ENCODE measurements around the gene RPL22. TPM values are rescaled to one million over a fixed set of nuclear protein-coding genes. Genes with fewer than 3 reads are reported as not detected.

Gene RPL22
- total RNA-seq, 6 experiments from 2014 or later = 233 to 341 (median 324) TPM

DNA sequence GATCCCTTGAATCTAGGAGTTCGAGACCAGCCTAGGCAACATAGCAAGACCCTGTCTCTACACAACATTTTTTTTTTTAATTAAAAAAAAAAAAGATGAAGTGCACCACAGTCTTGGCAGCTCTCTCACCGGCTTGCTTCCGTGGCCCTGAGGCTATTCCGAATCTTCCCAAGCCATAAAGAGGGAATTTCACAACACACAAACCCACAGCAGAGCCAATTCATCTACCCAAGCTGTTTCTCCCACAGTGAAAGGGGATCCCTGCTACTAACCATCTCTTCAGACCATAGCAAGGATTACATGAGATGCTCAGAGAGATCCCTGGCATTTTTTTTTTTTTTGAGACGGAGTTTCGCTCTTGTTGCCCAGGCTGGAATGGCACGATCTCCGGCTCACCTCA is 10.9 kb downstream of the RPL22 start:
- Mint-ChIP-seq H3K9me3 (no peaks in the 10 kb centered on the region), H3K36me3 (ENCODE audit: low read depth) (peaks cover 49% of the 10 kb centered on the region), H3K27ac (no peak overlapping the region), H3K4me1 (ENCODE audit: low read depth) (peaks cover 32% of the 10 kb centered on the region), H3K4me3 (no peak overlapping the region), H3K27me3 (ENCODE audit: insufficient read depth) (no peaks in the 10 kb centered on the region)
- TF ChIP-seq, protein P1, sequence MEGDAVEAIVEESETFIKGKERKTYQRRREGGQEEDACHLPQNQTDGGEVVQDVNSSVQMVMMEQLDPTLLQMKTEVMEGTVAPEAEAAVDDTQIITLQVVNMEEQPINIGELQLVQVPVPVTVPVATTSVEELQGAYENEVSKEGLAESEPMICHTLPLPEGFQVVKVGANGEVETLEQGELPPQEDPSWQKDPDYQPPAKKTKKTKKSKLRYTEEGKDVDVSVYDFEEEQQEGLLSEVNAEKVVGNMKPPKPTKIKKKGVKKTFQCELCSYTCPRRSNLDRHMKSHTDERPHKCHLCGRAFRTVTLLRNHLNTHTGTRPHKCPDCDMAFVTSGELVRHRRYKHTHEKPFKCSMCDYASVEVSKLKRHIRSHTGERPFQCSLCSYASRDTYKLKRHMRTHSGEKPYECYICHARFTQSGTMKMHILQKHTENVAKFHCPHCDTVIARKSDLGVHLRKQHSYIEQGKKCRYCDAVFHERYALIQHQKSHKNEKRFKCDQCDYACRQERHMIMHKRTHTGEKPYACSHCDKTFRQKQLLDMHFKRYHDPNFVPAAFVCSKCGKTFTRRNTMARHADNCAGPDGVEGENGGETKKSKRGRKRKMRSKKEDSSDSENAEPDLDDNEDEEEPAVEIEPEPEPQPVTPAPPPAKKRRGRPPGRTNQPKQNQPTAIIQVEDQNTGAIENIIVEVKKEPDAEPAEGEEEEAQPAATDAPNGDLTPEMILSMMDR (IDR thresholded peaks at IDR 0.05) = no peak
- no peak for DNase-seq

DNA sequence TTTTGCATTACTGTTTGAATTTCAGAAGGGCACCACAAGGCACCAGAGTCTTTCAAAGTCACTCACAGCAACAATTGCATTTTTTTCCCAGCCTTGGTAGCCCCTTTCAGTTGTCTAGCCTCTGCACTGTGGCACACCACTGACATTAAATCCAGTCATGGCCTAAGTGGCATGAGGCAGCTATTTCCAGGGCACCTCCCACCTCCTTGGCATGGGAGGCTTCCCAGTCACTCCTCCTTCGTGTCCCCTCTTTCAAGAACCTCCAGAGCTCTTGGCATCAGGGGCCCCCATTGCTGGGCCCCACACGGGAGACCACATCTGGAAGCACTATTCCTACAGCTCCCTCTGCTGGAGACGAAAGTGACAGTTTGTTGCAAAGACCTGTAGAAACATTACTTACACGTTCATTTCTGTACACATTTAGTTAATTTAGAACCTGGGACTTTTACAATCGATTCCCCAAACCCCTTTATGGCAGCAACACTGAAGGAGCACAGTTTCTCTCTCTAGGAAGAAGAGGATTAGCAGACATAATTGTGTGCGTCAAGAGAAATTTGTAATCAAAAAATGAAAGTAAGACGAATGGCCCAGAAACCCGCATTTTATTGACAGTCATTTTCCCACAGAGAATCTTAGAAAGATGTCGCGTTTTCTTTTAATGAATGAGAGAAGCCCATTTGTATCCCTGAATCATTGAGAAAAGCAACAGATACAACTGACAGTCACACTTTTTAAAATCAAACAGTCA is 13.6 kb downstream of the RPL22 start:
- Mint-ChIP-seq H3K27ac (peak overlapping the region; percentile 67), H3K4me3 (no peak overlapping the region; the same call in 1 of the 2 replicates), H3K9me3 (no peaks in the 10 kb centered on the region), H3K36me3 (ENCODE audit: low read depth) (peaks cover 44% of the 10 kb centered on the region), H3K27me3 (ENCODE audit: insufficient read depth) (peaks cover 8% of the 10 kb centered on the region), H3K4me1 (ENCODE audit: low read depth) (peaks cover 52% of the 10 kb centered on the region)
- DNase-seq = peak; percentile 21
- TF ChIP-seq, protein P1 (IDR thresholded peaks at IDR 0.05) = peak; percentile 85

DNA sequence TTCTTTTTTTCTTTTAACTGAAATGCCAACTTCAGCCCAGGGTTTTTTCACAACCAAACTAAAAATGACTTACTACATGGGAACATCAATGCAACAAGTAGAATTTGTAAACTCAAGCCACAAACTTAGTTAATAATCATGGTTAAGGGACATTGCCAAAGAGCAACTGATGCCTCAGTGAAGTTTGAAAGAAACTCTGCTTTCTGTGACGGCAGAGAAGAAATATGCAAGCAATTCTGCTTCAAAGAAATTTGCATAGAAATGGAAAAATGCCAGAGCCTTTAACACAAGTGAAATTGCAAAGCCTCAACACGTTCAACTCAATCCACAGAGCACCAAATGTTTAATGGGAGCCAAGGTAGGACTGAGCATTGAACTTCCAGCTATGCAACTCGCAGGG is 14.2 kb downstream of the RPL22 start:
- H3K27ac Mint-ChIP-seq = peak overlapping the region; percentile 67
- peaks cover 54% of the 10 kb centered on the region for H3K4me1 Mint-ChIP-seq (ENCODE audit: low read depth)

DNA sequence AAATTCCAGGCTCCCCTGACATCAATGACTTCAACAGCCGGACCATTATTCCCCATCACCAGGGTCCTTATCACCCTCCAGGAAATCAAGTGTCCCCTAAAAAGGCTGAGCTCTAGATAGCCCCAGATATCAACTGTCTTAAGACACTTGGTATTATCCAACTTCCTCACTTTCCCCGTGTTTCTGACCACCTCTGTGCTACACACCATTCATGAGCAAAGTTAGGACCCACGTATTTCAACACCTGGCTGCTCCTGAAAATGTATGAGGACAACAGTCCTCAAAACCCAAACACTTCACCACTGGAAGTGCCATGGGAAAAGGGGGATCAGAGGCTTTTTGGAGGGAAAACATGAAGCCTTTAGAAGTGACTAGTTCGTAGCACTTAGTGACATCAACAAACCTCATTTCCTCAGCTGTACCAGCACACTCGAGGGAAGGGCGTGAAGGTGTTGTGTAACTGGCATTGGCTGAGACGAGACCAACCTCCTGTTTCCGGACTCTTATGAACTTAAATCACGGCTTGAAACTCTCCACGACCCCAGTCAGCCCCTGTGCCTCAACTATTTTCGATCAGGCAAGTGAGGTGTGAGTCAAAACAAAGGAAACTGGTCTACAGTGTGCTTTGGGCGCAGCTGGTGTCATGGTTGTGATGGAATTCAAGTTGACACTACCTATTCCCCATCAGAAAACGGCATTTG is 15.2 kb downstream of the RPL22 start:
- DNase-seq = no peak
- H3K27ac Mint-ChIP-seq = peak overlapping the region; percentile 67
- H3K36me3 Mint-ChIP-seq (ENCODE audit: low read depth) = peaks cover 38% of the 10 kb centered on the region
- H3K27me3 Mint-ChIP-seq (ENCODE audit: insufficient read depth) = peaks cover 8% of the 10 kb centered on the region
- TF ChIP-seq, protein P1 (IDR thresholded peaks at IDR 0.05) = no peak
- no peaks in the 10 kb centered on the region for H3K9me3 Mint-ChIP-seq
- H3K4me3 Mint-ChIP-seq = no peak overlapping the region; the same call in 1 of the 2 replicates
- H3K4me1 Mint-ChIP-seq (ENCODE audit: low read depth) = peaks cover 54% of the 10 kb centered on the region

More for the DNA sequence above, 14.2 kb downstream of the RPL22 start:
- TF ChIP-seq, protein P1 (IDR thresholded peaks at IDR 0.05) = no peak
- no peaks in the 10 kb centered on the region for H3K9me3 Mint-ChIP-seq
- peaks cover 8% of the 10 kb centered on the region for H3K27me3 Mint-ChIP-seq (ENCODE audit: insufficient read depth)
- DNase-seq = peak; percentile 81
- peaks cover 43% of the 10 kb centered on the region for H3K36me3 Mint-ChIP-seq (ENCODE audit: low read depth)
- peak overlapping the region; percentile 28; the same call in 1 of the 2 replicates for H3K4me3 Mint-ChIP-seq

DNA sequence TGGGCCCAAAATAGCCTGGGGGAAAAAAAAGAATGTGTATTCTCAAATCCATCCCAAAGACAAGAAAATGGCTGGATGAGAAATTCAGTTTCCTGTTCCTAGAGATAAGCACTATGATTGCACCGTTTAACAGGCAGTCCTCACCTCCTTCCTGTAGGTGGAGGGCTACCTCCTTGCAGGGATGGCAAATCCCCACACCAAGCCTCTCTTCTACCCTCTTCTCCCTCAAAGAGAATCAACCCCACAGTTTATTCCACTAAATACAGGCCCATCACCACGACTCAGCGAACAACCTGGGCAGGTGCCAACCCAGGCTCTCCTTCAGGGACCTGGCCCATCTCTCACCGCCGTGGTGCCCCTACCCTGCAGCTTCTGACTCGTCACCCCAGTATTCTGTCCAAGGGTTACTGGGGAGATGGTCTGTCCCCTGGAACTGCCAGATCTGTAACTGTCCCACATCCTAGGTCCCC is 15.8 kb downstream of the RPL22 start:
- H3K9me3 Mint-ChIP-seq = no peaks in the 10 kb centered on the region
- H3K27ac Mint-ChIP-seq = peak overlapping the region; percentile 24; the same call in 1 of the 2 replicates
- peaks cover 31% of the 10 kb centered on the region for H3K36me3 Mint-ChIP-seq (ENCODE audit: low read depth)
- DNase-seq = peak; percentile 25
- TF ChIP-seq, protein P1 (IDR thresholded peaks at IDR 0.05) = no peak; the same call in 1 of the 2 replicates
- peaks cover 54% of the 10 kb centered on the region for H3K4me1 Mint-ChIP-seq (ENCODE audit: low read depth)
- H3K27me3 Mint-ChIP-seq (ENCODE audit: insufficient read depth) = peaks cover 14% of the 10 kb centered on the region
- H3K4me3 Mint-ChIP-seq = no peak overlapping the region
